Suprapubic skin (tissue), 4 donors: ENCODE results near the gene ARF3. TPM values are rescaled to one million over a fixed set of nuclear protein-coding genes. Genes with fewer than 3 reads are reported as not detected.
A peak's percentile ranks its signal among the peaks of the same experiment; 100 is the strongest.

ENCODE experiments used
- DNase-seq, 2 donors: peaks; one replicate each; pipeline ENCODE4 v3.0.0-alpha.2; 2019; ENCODE audit warnings: low spot score in 2 of 2
- H3K27ac ChIP-seq: fragments of 200-600 bp; sonication (generic); one replicate; pipeline ENCODE4 v1.5.1; 2019
- H3K27me3 ChIP-seq: fragments of 200-600 bp; sonication (generic); one replicate; pipeline ENCODE4 v1.5.1; 2019
- H3K36me3 ChIP-seq: fragments of 200-600 bp; sonication (generic); one replicate; pipeline ENCODE4 v1.5.1; 2019
- H3K4me1 ChIP-seq: fragments of 200-600 bp; sonication (generic); one replicate; pipeline ENCODE4 v1.5.1; 2019
- H3K4me3 ChIP-seq: fragments of 200-600 bp; sonication (generic); one replicate; pipeline ENCODE4 v1.5.1; 2019; ENCODE audit warnings: mild to moderate bottlenecking
- H3K9me3 ChIP-seq: fragments of 200-600 bp; sonication (generic); one replicate; pipeline ENCODE4 v1.5.1; 2019
- EP300 ChIP-seq: sonication (generic); formaldehyde crosslinking; IDR thresholded peaks from one replicate; pipeline ENCODE4 v1.6.1; 2017; ENCODE audit warnings: antibody characterized with exemption
- POLR2A ChIP-seq, 2 donors: fragments of 450-650 bp; IDR thresholded peaks; one replicate each; pipeline ENCODE4 v1.6.1; 2017; ENCODE audit warnings: antibody characterized with exemption in 2 of 2, mild to moderate bottlenecking in 2 of 2, moderate library complexity in 2 of 2
- POLR2AphosphoS5 ChIP-seq, 3 donors: sonication (generic); formaldehyde crosslinking; IDR thresholded peaks; one replicate each; pipeline ENCODE4 v1.6.1; 2017; ENCODE audit warnings: antibody characterized with exemption in 3 of 3
- WGBS: methylation state at CpG from one replicate; pipeline ENCODE4 v1.1.5; 2018; 5-methylcytosine and 5-hydroxymethylcytosine counted together
- total RNA-seq, 4 donors: library from RNA; depleted of rRNA; stranded (reverse); fragments of >200 nt; gene quantifications; one replicate each; pipeline ENCODE4 v1.1.0, GENCODE V29; 2016
- TF ChIP-seq, protein P1 (sequence below), 2 donors: fragments of 200-600 bp in 1 of 2; fragments of 450-650 bp in 1 of 2; sonication (generic) in 1 of 2; IDR thresholded peaks; one replicate each; pipeline ENCODE4 v1.5.1; 2016 to 2019; ENCODE audit warnings: antibody characterized with exemption in 2 of 2, mild to moderate bottlenecking in 1 of 2, moderate library complexity in 1 of 2

The ARF3 gene
- total RNA-seq, 4 donors from 2014 or later: 78.3 to 98.7 (median 87.7) TPM

DNA sequence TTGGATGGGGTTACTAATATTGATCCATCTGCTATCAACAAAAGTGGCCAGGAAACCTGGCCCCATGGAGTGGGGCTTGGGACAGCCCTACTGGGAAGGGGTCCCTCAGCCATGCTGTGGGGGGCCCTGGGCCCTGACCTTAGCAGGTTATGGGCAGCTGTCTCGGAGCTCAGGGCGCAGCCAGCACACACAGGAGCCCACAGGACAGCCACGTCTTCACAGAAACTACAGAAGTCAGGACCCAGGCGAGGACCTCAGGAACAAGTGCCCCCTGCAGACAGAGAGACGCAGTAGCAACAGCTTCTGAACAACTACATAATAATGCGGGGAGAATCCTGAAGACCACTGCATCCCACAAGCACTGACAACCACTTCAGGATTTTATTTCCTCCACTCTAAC is 20.1 kb downstream of the ARF3 start:
- peaks cover 76% of the 10 kb centered on the region for H3K36me3 ChIP-seq
- TF ChIP-seq, protein P1, sequence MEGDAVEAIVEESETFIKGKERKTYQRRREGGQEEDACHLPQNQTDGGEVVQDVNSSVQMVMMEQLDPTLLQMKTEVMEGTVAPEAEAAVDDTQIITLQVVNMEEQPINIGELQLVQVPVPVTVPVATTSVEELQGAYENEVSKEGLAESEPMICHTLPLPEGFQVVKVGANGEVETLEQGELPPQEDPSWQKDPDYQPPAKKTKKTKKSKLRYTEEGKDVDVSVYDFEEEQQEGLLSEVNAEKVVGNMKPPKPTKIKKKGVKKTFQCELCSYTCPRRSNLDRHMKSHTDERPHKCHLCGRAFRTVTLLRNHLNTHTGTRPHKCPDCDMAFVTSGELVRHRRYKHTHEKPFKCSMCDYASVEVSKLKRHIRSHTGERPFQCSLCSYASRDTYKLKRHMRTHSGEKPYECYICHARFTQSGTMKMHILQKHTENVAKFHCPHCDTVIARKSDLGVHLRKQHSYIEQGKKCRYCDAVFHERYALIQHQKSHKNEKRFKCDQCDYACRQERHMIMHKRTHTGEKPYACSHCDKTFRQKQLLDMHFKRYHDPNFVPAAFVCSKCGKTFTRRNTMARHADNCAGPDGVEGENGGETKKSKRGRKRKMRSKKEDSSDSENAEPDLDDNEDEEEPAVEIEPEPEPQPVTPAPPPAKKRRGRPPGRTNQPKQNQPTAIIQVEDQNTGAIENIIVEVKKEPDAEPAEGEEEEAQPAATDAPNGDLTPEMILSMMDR (IDR thresholded peaks at IDR 0.05): no peak
- TF ChIP-seq EP300: no peak
- no peak for TF ChIP-seq POLR2A (IDR thresholded peaks at IDR 0.05)
- no peak for TF ChIP-seq POLR2AphosphoS5 (IDR thresholded peaks at IDR 0.05)
- H3K27me3 ChIP-seq: no peaks in the 10 kb centered on the region
- H3K4me1 ChIP-seq: peaks cover 20% of the 10 kb centered on the region
- H3K27ac ChIP-seq: no peak overlapping the region
- DNase-seq: no peak
- no peak overlapping the region for H3K4me3 ChIP-seq
- 86% methylated on average over 6 of the region's 6 CpGs for WGBS
- no peaks in the 10 kb centered on the region for H3K9me3 ChIP-seq

DNA sequence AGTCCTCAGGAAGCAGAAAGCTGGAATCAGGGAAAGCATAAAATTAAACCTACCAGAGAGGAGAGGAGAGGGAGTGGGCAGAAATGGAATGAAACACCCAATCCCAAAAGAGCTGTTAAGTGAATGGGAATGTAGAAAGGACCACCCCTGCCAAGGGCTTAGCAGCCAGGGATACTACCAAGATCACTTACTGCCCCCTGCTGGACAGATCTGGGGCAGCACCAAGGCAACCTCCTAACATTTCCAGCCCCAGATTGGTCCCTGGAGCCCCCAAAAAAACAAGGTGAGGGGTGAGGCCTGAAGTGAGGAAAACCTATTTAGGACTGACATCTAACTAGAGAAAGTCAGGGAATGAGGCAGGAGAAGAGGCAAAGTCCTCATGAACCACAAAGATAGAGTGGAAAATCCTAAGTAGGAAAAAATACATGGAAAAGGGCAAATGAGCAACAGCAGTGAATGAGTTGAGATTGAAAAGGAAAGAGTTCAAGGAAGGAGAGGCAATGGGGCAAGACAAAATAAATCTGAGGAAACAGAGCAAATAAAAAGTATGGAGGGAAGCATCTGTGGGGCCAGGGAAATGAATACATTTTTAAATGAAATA is 20.8 kb downstream of the ARF3 start:
- TF ChIP-seq, protein P1 (IDR thresholded peaks at IDR 0.05): peak; percentile 65 to 89
- no peak for TF ChIP-seq EP300
- Histone ChIP-seq H3K27me3 (no peaks in the 10 kb centered on the region), H3K4me1 (peaks cover 14% of the 10 kb centered on the region), H3K9me3 (no peaks in the 10 kb centered on the region), H3K36me3 (peaks cover 80% of the 10 kb centered on the region), H3K4me3 (no peak overlapping the region), H3K27ac (no peak overlapping the region)
- DNase-seq: peak; percentile 83 to 85

DNA sequence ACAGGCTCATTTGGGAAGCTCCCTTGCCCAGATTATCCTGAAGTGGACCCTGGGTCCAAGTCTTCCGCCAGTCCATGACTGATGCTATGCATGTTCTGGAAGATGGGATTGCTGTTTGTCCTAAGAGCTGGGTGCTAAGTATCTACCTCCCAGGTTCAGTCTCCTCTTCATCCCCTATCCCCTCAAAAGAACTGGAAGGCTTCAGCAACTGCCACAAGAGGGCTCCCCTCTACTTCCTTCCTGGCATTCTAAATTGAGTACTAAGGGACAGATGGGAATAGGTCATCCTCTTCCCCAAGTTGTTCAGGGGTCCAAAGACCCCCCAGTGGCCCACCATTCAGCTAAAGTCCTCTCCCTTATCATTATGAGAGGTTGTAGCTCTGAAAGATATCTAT is 23.0 kb downstream of the ARF3 start:
- no peaks in the 10 kb centered on the region for H3K27me3 ChIP-seq
- no peak for DNase-seq
- no peak overlapping the region for H3K4me3 ChIP-seq
- H3K9me3 ChIP-seq: no peaks in the 10 kb centered on the region
- no peak for TF ChIP-seq POLR2A (IDR thresholded peaks at IDR 0.05)
- TF ChIP-seq, protein P1 (IDR thresholded peaks at IDR 0.05): peak in 1 of 2 donors; percentile 7
- no peaks in the 10 kb centered on the region for H3K4me1 ChIP-seq
- H3K27ac ChIP-seq: no peak overlapping the region
- peaks cover 79% of the 10 kb centered on the region for H3K36me3 ChIP-seq
- WGBS: 100% methylated on average over 1 of the region's 1 CpG

DNA sequence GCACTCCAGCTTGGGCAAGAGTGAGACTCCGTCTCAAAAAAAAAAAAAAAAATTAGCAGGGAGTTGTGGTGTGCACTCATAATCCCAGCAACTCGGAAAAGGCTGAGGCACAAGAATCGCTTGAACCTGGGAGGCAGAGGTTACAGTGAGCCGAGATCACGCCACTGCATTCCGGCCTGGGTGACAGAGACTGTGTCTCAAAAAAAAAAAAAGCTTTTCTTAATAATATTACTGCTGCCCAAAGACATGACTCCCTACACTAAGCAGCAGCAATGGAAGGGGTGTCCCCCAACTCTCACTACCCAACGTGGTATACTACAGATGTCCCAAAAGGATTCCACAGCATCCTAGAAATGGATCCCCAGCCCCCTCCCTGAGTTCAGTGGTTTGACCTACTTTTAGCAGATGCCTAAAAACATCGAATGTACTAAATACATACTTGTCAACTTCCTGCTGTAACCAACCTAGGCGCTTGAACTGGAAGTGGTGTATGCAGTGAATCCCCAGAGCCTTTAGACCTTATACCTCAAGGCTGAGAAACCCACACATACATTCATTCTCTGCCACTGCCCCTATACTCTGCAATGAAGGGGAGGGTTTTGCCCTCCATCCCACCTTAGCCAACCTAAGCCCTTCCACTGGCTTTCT is 23.5 kb downstream of the ARF3 start:
- H3K4me1 ChIP-seq: no peaks in the 10 kb centered on the region
- H3K27me3 ChIP-seq: no peaks in the 10 kb centered on the region
- 85% methylated on average over 9 of the region's 9 CpGs for WGBS
- H3K36me3 ChIP-seq: peaks cover 78% of the 10 kb centered on the region
- DNase-seq: no peak
- H3K4me3 ChIP-seq: no peak overlapping the region
- H3K9me3 ChIP-seq: no peaks in the 10 kb centered on the region
- H3K27ac ChIP-seq: no peak overlapping the region
- TF ChIP-seq, protein P1 (IDR thresholded peaks at IDR 0.05): no peak
- TF ChIP-seq POLR2A (IDR thresholded peaks at IDR 0.05) (no peak), EP300 (no peak), POLR2AphosphoS5 (IDR thresholded peaks at IDR 0.05) (no peak)

DNA sequence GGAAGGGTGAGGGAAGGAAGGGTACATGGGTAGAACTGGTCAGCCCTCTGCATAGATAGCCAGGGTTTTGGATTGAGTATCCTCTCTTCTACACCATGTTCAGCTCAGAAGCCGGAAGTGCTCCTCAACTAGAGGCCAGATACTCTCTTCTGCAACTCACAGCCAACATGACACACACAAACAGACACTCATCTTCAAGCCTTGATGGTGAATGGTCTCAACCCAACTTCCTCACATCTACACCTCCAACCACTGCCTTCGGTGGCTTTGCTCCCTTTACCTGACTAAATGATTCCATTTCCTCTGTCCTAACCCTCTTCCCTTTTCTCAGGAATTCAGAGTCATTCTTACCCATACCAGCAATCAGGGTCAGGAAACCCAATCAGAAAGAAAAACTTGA is 24.4 kb downstream of the ARF3 start:
- Histone ChIP-seq H3K9me3 (no peaks in the 10 kb centered on the region), H3K4me3 (no peak overlapping the region), H3K27me3 (no peaks in the 10 kb centered on the region), H3K4me1 (no peaks in the 10 kb centered on the region), H3K36me3 (peaks cover 72% of the 10 kb centered on the region), H3K27ac (no peak overlapping the region)
- TF ChIP-seq EP300 (no peak), POLR2A (IDR thresholded peaks at IDR 0.05) (no peak), POLR2AphosphoS5 (IDR thresholded peaks at IDR 0.05) (no peak)
- TF ChIP-seq, protein P1 (IDR thresholded peaks at IDR 0.05): no peak
- DNase-seq: no peak
- WGBS: 54% methylated on average over 2 of the region's 2 CpGs
